K562 (cell line): Measurements from ENCODE around the gene DDX54. TPM values are rescaled to one million over a fixed set of nuclear protein-coding genes. Genes with fewer than 3 reads are reported as not detected.

ENCODE experiments used
- ATAC-seq: fragments of 200-7000 bp; cut with Tn5 transposase; 3 replicates; pipeline ENCODE4 v1.9.1; 2020; ENCODE audit warnings: moderate library complexity
- BruUV-seq: library from RNA; stranded (reverse); fragments of 400-500 nt; replicated peaks from 2 replicates; lab custom pipeline; 2021; lab: Mats Ljungman, UMichigan
- CTCF ChIA-PET: fragments of 300-600 bp; formaldehyde crosslinking; extraction: SDS; loops from one replicate; lab custom pipeline; 2021; ENCODE audit warnings: low intra/inter-chr PET ratio; lab: Yijun Ruan, JAX
- POLR2A ChIA-PET: fragments of 300-600, 350-650 bp; sonication (Branson Sonifier 250); formaldehyde crosslinking; extraction: SDS; loops from one replicate; lab custom pipeline; 2021; ENCODE audit warnings: antibody characterized with exemption, inconsistent platforms; lab: Yijun Ruan, JAX
- DNase-seq, 4 experiments: peaks; one replicate each; pipeline versions ENCODE4 v3.0.0 to v3.0.0-alpha.2; 2011 to 2018; ENCODE audit warnings: low spot score in 3 of 4, mixed read lengths in 3 of 4; ENCODE audit errors: extremely low read depth in 1 of 4
- FAIRE-seq: peaks from 2 replicates; lab custom pipeline; 2011; peaks lifted over from hg19 to GRCh38; lab: Jason Lieb, UNC
- H2AFZ ChIP-seq: 2 replicates; pipeline ENCODE4 v1.6.0; 2011; ENCODE audit warnings: low read depth, low read length, control low read depth, inconsistent platforms
- H3K27ac ChIP-seq: fragments of 200-600 bp; 3 replicates; pipeline ENCODE4 v1.8.0; 2011; ENCODE audit warnings: low read depth, mild to moderate bottlenecking, control low read depth, inconsistent platforms, low read length, moderate library complexity, mixed read lengths; ENCODE audit errors: extremely low read depth
- H3K27me3 ChIP-seq, 2 experiments: fragments of 300-600 bp in 1 of 2; 2 replicates in 1 of 2; 3 replicates in 1 of 2; pipeline versions ENCODE4 v1.6.0 to v1.8.0; 2011; ENCODE audit warnings: inconsistent platforms in 2 of 2, low read length in 2 of 2, mild to moderate bottlenecking in 1 of 2, mixed read lengths in 1 of 2, moderate library complexity in 1 of 2; ENCODE audit not compliant: control insufficient read depth in 2 of 2, insufficient read depth in 2 of 2
- H3K36me3 ChIP-seq: fragments of 300-600 bp; 3 replicates; pipeline ENCODE4 v1.8.0; 2011; ENCODE audit warnings: mild to moderate bottlenecking, low read length, inconsistent platforms; ENCODE audit not compliant: control insufficient read depth, insufficient read depth
- H3K4me1 ChIP-seq, 2 experiments: fragments of 200-600 bp in 1 of 2; replicated peaks in 1 of 2; 2 replicates in 1 of 2; 3 replicates in 1 of 2; pipeline versions ENCODE4 v1.5.1 to v1.8.0; 2011; ENCODE audit warnings: inconsistent platforms in 2 of 2, low read length in 2 of 2, mild to moderate bottlenecking in 1 of 2, mixed read lengths in 1 of 2, moderate library complexity in 1 of 2; ENCODE audit not compliant: control insufficient read depth in 2 of 2, insufficient read depth in 2 of 2
- H3K4me2 ChIP-seq: 2 replicates; pipeline ENCODE4 v1.6.1; 2011; ENCODE audit warnings: low read length, control low read depth, inconsistent platforms, mixed read lengths; ENCODE audit not compliant: insufficient read depth
- H3K4me3 ChIP-seq: fragments of 200-600 bp; sonication (generic), shearing (Covaris generic); 2 replicates; pipeline ENCODE4 v1.5.1; 2016; ENCODE audit warnings: control low read depth, inconsistent platforms
- H3K79me2 ChIP-seq: fragments of 200-600 bp; 3 replicates; pipeline ENCODE4 v1.8.0; 2011; ENCODE audit warnings: low read length, inconsistent platforms; ENCODE audit not compliant: control insufficient read depth, insufficient read depth
- H3K9ac ChIP-seq, 2 experiments: 2 replicates each; pipeline versions ENCODE4 v1.6.0 to v1.6.1; 2011; ENCODE audit warnings: low read depth in 2 of 2, low read length in 2 of 2, control low read depth in 1 of 2, inconsistent platforms in 1 of 2, mild to moderate bottlenecking in 1 of 2, mixed read lengths in 1 of 2; ENCODE audit not compliant: insufficient read depth in 1 of 2
- H3K9me1 ChIP-seq: one replicate; pipeline ENCODE4 v1.6.0; 2011; ENCODE audit warnings: inconsistent platforms, mild to moderate bottlenecking, low read length, moderate library complexity; ENCODE audit not compliant: control insufficient read depth, insufficient read depth
- H3K9me3 ChIP-seq: replicated peaks from 2 replicates; pipeline ENCODE4 v1.5.1; 2011; ENCODE audit warnings: low read depth, low read length, inconsistent platforms; ENCODE audit not compliant: control insufficient read depth, insufficient read depth
- H4K20me1 ChIP-seq: replicated peaks from 2 replicates; pipeline ENCODE4 v1.6.1; 2011; ENCODE audit warnings: low read length, inconsistent platforms, mixed read lengths; ENCODE audit not compliant: control insufficient read depth, insufficient read depth
- ADNP ChIP-seq: fragments of 200-800 bp; sonication (Bioruptor generic); IDR thresholded peaks from 2 replicates; pipeline ENCODE4 v1.6.1; 2016; ENCODE audit warnings: missing genetic modification characterization, missing compliant biosample characterization
- BCOR ChIP-seq: fragments of 450-650 bp; IDR thresholded peaks from 2 replicates; pipeline ENCODE4 v1.6.1; 2016
- BRD9 ChIP-seq: fragments of 450-650 bp; IDR thresholded peaks from 2 replicates; pipeline ENCODE4 v1.6.1; 2018; ENCODE audit warnings: low read depth; ENCODE audit not compliant: partially characterized antibody
- CREM ChIP-seq: IDR thresholded peaks from 2 replicates; pipeline ENCODE4 v1.6.1; 2014; ENCODE audit warnings: antibody characterized with exemption, low read depth
- CSDE1 ChIP-seq, 2 experiments: fragments of 450-650 bp; IDR thresholded peaks; 2 replicates each; pipeline ENCODE4 v1.6.1; 2016; ENCODE audit warnings: mild to moderate bottlenecking in 1 of 2
- FOS ChIP-seq: IDR thresholded peaks from 3 replicates; pipeline ENCODE4 v1.6.1; 2011; ENCODE audit not compliant: insufficient read length; ENCODE audit errors: extremely low read depth
- KDM1A ChIP-seq, 2 experiments: fragments of 450-650 bp; IDR thresholded peaks; 2 replicates each; pipeline ENCODE4 v1.6.1; 2016; ENCODE audit warnings: mild to moderate bottlenecking in 2 of 2
- LARP7 ChIP-seq: fragments of 450-650 bp; IDR thresholded peaks from 2 replicates; pipeline ENCODE4 v1.6.1; 2016
- MYNN ChIP-seq, 2 experiments: sonication (generic); formaldehyde crosslinking in 1 of 2; IDR thresholded peaks; 2 replicates each; pipeline versions ENCODE4 v1.5.0 to v1.6.1; 2016 to 2020; ENCODE audit warnings: antibody characterized with exemption in 1 of 2, missing genetic modification reagents in 1 of 2
- RBM25 ChIP-seq: fragments of 200-400 bp; formaldehyde crosslinking; IDR thresholded peaks from 2 replicates; pipeline ENCODE4 v1.6.1; 2018; ENCODE audit warnings: low read length, low read depth, moderate library complexity; ENCODE audit not compliant: severe bottlenecking
- RFX1 ChIP-seq: fragments of 450-650 bp; IDR thresholded peaks from 2 replicates; pipeline ENCODE4 v1.6.1; 2016; ENCODE audit warnings: mild to moderate bottlenecking, moderate library complexity
- SMARCA5 ChIP-seq: fragments of 450-650 bp; IDR thresholded peaks from 2 replicates; pipeline ENCODE4 v1.6.1; 2016
- ZFP36 ChIP-seq: fragments of 150-350 bp; IDR thresholded peaks from 2 replicates; pipeline ENCODE4 v1.6.1; 2018; ENCODE audit warnings: low read length, low read depth; ENCODE audit not compliant: partially characterized antibody
- WGBS: fragments of 100-300 bp; shearing (Covaris generic); methylation state at CpG from one replicate; pipeline ENCODE4 v1.1.6; 2016; ENCODE audit warnings: low coverage, mixed read lengths; ENCODE audit not compliant: insufficient coverage; ENCODE audit errors: missing lambda C conversion rate; 5-methylcytosine and 5-hydroxymethylcytosine counted together
- in situ Hi-C: fragments of 300-500 bp; cut with MboI; formaldehyde crosslinking; loops from 4 replicates; pipeline ENCODE4 v1.15.0; 2018; ENCODE audit warnings: inconsistent platforms, mixed read lengths
- intact Hi-C: fragments of 100-400 bp; cut with micrococcal nuclease; formaldehyde crosslinking; loops from 2 replicates; pipeline ENCODE4 v1.14.2; 2022
- polyA plus RNA-seq, 8 experiments: library from polyadenylated mRNA; depleted of rRNA in 4 of 8; stranded (reverse) in 5 of 8; unstranded in 3 of 8; fragments of >200 nt; fragmentation: Nextera tagmentation in 2 of 8; fragmentation: Illumina TruSeq in 1 of 8; extraction: Ambion mirVana in 2 of 8; extraction: Trizol in 1 of 8; gene quantifications; 2 replicates each; pipeline versions ENCODE4 v1.2.1 to v1.2.3, GENCODE V29; 2011 to 2014; ENCODE audit warnings: inconsistent platforms in 1 of 8, missing spikeins in 1 of 8
- total RNA-seq, 7 experiments: library from RNA; depleted of rRNA in 6 of 7; stranded (reverse); fragments of >200 nt in 6 of 7; fragmentation: Illumina TruSeq in 2 of 7; extraction: Trizol in 2 of 7; gene quantifications; 2 replicates each; pipeline versions ENCODE4 v1.2.1 to v1.2.3, GENCODE V29; 2011 to 2021; ENCODE audit warnings: low replicate concordance in 1 of 7
- TF ChIP-seq, protein P1 (sequence below): fragments of 200-800 bp; sonication (Bioruptor generic); IDR thresholded peaks from 2 replicates; pipeline ENCODE4 v1.6.1; 2016; ENCODE audit warnings: missing genetic modification characterization, missing compliant biosample characterization

Gene DDX54
- total and polyA plus RNA-seq, 9 of the 15 experiments (the other 6 are each of a cell fraction or from before 2014, with no cell fraction given), result 1.4 to 135 (median 51.4) TPM

DNA sequence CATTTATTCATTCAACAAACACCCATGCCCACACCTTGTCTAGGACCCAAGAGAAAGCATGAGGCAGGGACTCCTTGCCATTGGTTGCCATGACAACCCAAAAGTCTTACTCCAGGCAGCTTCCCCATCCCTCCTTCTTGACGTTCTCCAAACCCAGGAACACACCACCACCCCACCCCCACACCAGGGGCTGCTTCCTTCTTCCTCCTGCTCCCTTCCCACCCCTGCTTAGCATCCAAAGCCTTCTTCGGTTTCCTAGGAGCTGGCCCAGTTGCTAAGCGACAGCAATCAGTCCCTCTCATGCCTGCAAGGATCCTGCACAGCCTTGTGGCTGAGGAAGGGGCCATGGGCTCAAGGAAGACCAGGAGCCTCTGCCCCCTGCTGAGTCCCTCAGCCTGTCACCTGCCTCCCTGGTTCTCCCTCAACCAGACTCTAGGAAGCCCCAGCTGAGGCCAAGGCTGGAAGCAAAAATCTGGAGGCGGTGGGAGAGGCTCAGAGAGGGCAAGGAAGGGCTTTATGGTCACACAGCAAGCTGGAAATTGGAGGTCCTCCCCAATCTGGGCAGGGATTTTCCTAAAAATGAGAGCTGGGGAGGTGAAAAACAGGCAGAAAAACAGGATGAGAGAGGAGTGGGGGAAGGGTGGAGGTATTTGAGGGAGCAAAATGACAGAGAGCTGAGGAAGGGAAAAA lies 65.2 kb downstream of the DDX54 start:
- POLR2A ChIA-PET, result interaction anchor here (0.7 to 1.0 kb wide), 2 partner anchors 14 to 419 kb away, joined by 3 read pairs; no protein-coding TSS in a partner anchor
- Histone ChIP-seq H3K27me3 (peaks cover 7 to 28% of the 10 kb centered on the region in 2 experiments; a peak in 4 of 5 replicates), H3K9ac (no peak overlapping the region), H3K36me3 (no peaks in the 10 kb centered on the region), H3K9me1 (peaks cover 2% of the 10 kb centered on the region), H4K20me1 (peaks cover 1% of the 10 kb centered on the region; the same call in 1 of the 2 replicates), H3K4me2 (no peak overlapping the region), H2AFZ (no peak overlapping the region), H3K9me3 (no peaks in the 10 kb centered on the region; the same call in 1 of the 2 replicates), H3K4me3 (no peak overlapping the region), H3K4me1 (peaks cover 0 to 8% of the 10 kb centered on the region in 2 experiments; a peak in 1 of 5 replicates), H3K27ac (no peak overlapping the region), H3K79me2 (no peaks in the 10 kb centered on the region)
- ATAC-seq, result no peak
- in situ Hi-C loops (no loop called here), intact Hi-C loops (no loop called here)
- 0 out of 4 replicates have a peak, but pooled peaks of 1 of the 2 experiments have one; percentile 35 for TF ChIP-seq CSDE1 (IDR thresholded peaks at IDR 0.05)
- TF ChIP-seq MYNN (IDR thresholded peaks at IDR 0.05), result peak; percentile 95
- 0 out of 2 replicates have a peak, but pooled peaks have one; percentile 22 for TF ChIP-seq MYNN (CRISPR knock-in tag; IDR thresholded peaks at IDR 0.05)
- peak in 1 of 2 experiments; percentile 34; a peak in 1 of 4 replicates for TF ChIP-seq KDM1A (IDR thresholded peaks at IDR 0.05)
- peak; percentile 74 for TF ChIP-seq ZFP36
- peak; percentile 53 for TF ChIP-seq BRD9
- peak; percentile 63; the same call in 1 of the 2 replicates for TF ChIP-seq SMARCA5
- TF ChIP-seq, protein P1, sequence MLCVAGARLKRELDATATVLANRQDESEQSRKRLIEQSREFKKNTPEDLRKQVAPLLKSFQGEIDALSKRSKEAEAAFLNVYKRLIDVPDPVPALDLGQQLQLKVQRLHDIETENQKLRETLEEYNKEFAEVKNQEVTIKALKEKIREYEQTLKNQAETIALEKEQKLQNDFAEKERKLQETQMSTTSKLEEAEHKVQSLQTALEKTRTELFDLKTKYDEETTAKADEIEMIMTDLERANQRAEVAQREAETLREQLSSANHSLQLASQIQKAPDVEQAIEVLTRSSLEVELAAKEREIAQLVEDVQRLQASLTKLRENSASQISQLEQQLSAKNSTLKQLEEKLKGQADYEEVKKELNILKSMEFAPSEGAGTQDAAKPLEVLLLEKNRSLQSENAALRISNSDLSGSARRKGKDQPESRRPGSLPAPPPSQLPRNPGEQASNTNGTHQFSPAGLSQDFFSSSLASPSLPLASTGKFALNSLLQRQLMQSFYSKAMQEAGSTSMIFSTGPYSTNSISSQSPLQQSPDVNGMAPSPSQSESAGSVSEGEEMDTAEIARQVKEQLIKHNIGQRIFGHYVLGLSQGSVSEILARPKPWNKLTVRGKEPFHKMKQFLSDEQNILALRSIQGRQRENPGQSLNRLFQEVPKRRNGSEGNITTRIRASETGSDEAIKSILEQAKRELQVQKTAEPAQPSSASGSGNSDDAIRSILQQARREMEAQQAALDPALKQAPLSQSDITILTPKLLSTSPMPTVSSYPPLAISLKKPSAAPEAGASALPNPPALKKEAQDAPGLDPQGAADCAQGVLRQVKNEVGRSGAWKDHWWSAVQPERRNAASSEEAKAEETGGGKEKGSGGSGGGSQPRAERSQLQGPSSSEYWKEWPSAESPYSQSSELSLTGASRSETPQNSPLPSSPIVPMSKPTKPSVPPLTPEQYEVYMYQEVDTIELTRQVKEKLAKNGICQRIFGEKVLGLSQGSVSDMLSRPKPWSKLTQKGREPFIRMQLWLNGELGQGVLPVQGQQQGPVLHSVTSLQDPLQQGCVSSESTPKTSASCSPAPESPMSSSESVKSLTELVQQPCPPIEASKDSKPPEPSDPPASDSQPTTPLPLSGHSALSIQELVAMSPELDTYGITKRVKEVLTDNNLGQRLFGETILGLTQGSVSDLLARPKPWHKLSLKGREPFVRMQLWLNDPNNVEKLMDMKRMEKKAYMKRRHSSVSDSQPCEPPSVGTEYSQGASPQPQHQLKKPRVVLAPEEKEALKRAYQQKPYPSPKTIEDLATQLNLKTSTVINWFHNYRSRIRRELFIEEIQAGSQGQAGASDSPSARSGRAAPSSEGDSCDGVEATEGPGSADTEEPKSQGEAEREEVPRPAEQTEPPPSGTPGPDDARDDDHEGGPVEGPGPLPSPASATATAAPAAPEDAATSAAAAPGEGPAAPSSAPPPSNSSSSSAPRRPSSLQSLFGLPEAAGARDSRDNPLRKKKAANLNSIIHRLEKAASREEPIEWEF (CRISPR knock-in tag), result no peak
- no peak for TF ChIP-seq FOS
- TF ChIP-seq BCOR, result peak; percentile 77
- TF ChIP-seq LARP7, result no peak
- TF ChIP-seq RBM25, result peak; percentile 61
- TF ChIP-seq RFX1, result peak; percentile 91
- no peak for TF ChIP-seq CREM
- no peak for TF ChIP-seq ADNP (tag)
- no peak for FAIRE-seq
- CTCF ChIA-PET, result no interaction called here
- WGBS, result 4% methylated on average over 4 of the region's 4 CpGs
- no peak for DNase-seq
- no TSS peak for BruUV-seq
